Type B pancreatic cell (in vitro differentiated cells): ENCODE measurements around the gene TGOLN2. TPM values are rescaled to one million over a fixed set of nuclear protein-coding genes. Genes with fewer than 3 reads are reported as not detected.
"Not testable (repeated sequence)": the region's sequence is repeated elsewhere in the genome, so short reads cannot be mapped to it uniquely, and the experiment has no call there.

ENCODE experiments used
- DNase-seq: peaks from one replicate; pipeline ENCODE4 v3.0.0; 2021; ENCODE audit warnings: mixed read lengths; ENCODE audit not compliant: unreplicated experiment; ENCODE audit errors: extremely low spot score
- H3K27ac Mint-ChIP-seq: 2 replicates; pipeline ENCODE4 v1.8.0; 2021; ENCODE audit warnings: mild to moderate bottlenecking, mixed read lengths
- H3K27me3 Mint-ChIP-seq: 2 replicates; pipeline ENCODE4 v1.8.0; 2021; ENCODE audit warnings: mixed read lengths
- H3K36me3 Mint-ChIP-seq: 2 replicates; pipeline ENCODE4 v1.8.0; 2021; ENCODE audit warnings: mixed read lengths
- H3K4me1 Mint-ChIP-seq: one replicate; pipeline ENCODE4 v1.8.0; 2021; ENCODE audit warnings: mixed read lengths; ENCODE audit not compliant: unreplicated experiment
- H3K4me3 Mint-ChIP-seq: 2 replicates; pipeline ENCODE4 v1.8.0; 2021; ENCODE audit warnings: mild to moderate bottlenecking, mixed read lengths
- H3K9me3 Mint-ChIP-seq: 2 replicates; pipeline ENCODE4 v1.8.0; 2021; ENCODE audit warnings: mixed read lengths
- total RNA-seq: library from RNA; stranded (reverse); gene quantifications from 2 replicates; pipeline ENCODE4 v1.2.1, GENCODE V29; 2021; ENCODE audit warnings: low replicate concordance
- TF ChIP-seq, protein P1 (sequence below): fragments of 200-600 bp; sonication (generic); conservative IDR thresholded peaks from 2 replicates; pipeline ENCODE4 v1.5.0; 2021; ENCODE audit warnings: antibody characterized with exemption, mild to moderate bottlenecking

TGOLN2 gene
- total RNA-seq, 1 donor from 2014 or later, result 54.0 TPM

DNA sequence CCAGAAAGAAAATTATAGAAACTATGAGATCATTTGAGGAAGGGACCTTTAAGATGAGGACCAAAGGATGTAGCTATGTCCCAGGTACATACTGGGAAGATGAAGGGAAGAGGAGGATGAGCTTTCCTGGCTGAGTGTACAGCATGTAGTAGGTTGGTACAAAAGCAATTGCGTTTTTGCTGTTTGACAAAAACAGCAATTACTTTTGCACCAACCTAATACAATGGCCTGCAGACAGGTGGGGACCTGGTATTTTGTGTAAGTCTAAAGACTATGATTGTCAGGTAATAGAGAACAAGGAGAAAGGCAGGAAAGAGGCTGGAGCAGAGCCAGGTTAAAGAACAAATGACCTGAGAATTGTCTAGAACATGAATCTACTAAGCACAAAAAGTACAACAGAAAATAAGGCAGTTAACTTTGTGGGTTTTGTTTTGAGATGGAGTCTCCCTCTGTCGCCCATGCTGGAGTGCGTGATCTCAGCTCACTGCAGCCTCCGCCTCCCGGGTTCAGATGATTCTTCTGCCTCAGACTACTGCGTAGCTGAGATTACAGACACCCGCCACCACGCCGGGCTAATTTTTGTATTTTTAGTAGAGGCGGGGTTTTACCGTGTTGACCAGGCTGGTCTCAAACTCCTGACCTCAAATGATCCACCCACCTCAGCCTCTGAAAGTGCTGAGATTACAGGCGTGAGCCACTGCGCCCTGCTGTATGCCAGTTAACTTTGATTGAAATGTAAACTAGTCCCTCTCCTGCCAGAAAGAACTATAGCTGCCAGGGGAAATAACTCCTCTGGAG is 3.2 kb upstream of the TGOLN2 start:
- H3K36me3 Mint-ChIP-seq, result no peaks in the 10 kb centered on the region
- DNase-seq, result no peak
- TF ChIP-seq, protein P1, sequence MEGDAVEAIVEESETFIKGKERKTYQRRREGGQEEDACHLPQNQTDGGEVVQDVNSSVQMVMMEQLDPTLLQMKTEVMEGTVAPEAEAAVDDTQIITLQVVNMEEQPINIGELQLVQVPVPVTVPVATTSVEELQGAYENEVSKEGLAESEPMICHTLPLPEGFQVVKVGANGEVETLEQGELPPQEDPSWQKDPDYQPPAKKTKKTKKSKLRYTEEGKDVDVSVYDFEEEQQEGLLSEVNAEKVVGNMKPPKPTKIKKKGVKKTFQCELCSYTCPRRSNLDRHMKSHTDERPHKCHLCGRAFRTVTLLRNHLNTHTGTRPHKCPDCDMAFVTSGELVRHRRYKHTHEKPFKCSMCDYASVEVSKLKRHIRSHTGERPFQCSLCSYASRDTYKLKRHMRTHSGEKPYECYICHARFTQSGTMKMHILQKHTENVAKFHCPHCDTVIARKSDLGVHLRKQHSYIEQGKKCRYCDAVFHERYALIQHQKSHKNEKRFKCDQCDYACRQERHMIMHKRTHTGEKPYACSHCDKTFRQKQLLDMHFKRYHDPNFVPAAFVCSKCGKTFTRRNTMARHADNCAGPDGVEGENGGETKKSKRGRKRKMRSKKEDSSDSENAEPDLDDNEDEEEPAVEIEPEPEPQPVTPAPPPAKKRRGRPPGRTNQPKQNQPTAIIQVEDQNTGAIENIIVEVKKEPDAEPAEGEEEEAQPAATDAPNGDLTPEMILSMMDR, result no peak
- no peak overlapping the region for H3K27ac Mint-ChIP-seq
- no peaks in the 10 kb centered on the region for H3K9me3 Mint-ChIP-seq
- H3K27me3 Mint-ChIP-seq, result no peaks in the 10 kb centered on the region
- peaks cover 18% of the 10 kb centered on the region for H3K4me1 Mint-ChIP-seq
- H3K4me3 Mint-ChIP-seq, result no peak overlapping the region

DNA sequence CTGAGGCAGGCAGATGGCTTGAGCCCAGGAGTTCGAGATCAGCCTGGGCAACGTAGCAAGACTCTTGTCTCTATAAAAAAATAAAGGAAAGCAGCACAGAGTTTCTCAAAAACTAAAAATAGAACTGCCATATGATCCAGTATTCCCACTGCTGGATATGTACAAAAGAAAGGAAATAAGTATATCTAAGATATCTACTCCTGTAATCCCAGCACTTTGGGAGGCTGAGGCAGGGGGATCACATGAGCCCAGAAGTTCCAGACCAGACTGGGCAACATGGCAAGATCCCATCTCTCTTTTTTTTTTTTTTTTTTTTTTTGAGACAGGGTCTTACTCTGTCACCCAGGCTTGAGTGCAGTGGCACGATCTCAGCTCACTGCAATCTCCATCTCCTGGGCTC is 1.9 kb upstream of the TGOLN2 start:
- H3K4me1 Mint-ChIP-seq, result peaks cover 31% of the 10 kb centered on the region
- not testable (repeated sequence) for H3K4me3 Mint-ChIP-seq, H3K27me3 Mint-ChIP-seq, H3K36me3 Mint-ChIP-seq, H3K27ac Mint-ChIP-seq, H3K9me3 Mint-ChIP-seq, DNase-seq

DNA sequence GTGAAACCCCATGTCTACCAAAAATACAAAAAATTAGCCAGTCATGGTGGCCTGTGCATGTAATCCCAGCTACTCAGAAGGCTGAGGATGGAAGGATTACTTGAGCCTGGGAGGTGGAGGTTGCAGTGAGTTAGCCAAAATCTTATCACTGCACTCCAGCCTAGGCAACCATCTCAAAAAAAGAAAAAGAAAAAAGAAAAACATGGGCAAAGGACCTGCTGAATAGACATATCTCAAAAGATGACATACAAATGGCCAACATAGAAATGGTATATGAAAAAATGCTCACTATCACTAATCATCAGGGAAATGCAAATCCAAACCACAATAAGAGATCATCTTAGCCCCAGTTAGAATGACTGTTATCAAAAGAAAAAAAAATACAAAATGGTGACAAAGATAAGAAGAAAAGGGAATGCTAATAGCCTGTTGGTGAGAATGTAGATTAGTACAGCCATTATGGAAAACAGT is 1.4 kb upstream of the TGOLN2 start:
- no peak for DNase-seq
- Mint-ChIP-seq H3K4me3 (peak overlapping the region; percentile 37), H3K27ac (no peak overlapping the region), H3K9me3 (no peaks in the 10 kb centered on the region), H3K36me3 (peaks cover 7% of the 10 kb centered on the region), H3K27me3 (no peaks in the 10 kb centered on the region), H3K4me1 (peaks cover 33% of the 10 kb centered on the region)
- TF ChIP-seq, protein P1, result no peak

DNA sequence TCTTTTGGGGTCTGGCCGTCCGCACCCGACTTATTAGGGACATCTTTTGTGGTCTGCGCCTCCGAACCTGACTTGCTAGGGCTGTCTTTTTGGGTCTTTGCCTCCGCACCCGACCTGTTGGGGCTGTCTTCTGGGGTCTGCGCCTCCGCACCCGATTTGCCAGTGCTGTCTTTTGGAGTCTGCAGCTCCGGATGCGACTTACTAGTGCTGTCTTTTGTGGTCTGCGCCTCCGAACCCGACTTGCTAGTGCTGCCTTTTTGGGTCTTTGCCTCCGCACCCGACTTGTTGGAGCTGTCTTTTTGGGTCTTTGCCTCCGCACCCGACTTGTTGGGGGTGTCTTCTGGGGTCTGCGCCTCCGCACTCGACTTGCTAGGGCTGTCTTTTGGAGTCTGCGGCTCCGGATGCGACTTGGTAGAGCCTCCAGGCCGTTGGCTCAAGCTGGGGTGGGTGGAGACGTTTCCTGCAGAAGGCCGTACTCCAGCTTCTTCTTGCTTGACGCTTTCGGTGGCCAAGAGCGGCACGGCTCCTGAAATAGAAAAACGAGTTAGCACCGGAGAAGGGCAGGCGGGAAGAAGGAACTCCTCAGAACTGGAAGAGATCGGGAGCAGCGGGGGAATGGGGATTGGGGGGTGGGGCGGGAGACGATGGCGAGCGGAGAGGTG is 498 bp downstream of the TGOLN2 start:
- Mint-ChIP-seq H3K27me3 (no peaks in the 10 kb centered on the region), H3K9me3 (no peaks in the 10 kb centered on the region), H3K36me3 (peaks cover 17% of the 10 kb centered on the region), H3K4me1 (peaks cover 33% of the 10 kb centered on the region), H3K4me3 (peak overlapping the region; percentile 97), H3K27ac (peak overlapping the region; percentile 95)
- TF ChIP-seq, protein P1, result no peak
- DNase-seq, result no peak

DNA sequence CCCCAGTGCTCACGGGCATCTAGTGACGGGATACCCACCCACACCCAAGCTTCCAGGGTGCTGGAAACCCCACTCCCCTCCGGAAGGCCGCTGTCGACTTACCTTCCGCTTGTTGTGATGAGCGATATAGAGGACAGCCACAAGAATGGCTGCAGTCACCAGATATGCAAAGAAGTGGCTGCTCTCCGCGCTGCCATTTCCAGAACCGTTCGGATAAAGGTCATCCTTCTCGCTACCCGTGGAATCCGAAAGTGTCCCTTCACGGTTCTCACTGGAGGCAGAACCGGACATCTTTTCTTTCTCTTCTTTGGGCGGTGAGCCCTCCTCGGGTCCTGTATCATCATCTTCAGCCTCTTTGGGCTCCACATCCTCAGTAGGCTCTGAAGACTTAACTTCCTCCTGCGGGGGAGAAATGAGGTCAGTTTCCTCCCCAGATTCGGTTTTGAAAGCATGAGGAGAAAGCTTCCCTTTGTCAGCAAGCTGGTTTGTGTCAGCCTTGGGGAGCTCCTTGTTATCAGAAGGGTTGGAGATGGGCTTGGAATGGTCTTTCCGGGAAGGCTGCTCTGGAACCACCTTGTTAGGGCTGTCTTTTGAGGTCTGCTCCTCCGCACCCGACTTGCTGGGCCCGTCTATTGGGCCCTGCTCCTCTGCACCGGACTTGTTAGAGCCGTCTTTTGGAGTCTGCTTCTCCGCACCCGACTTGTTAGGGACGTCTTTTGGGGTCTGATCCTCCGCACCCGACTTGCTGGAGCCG is 1.2 kb downstream of the TGOLN2 start:
- TF ChIP-seq, protein P1, result no peak

More for the DNA sequence above, 1.2 kb downstream of the TGOLN2 start:
- Mint-ChIP-seq H3K9me3 (no peaks in the 10 kb centered on the region), H3K27me3 (no peaks in the 10 kb centered on the region), H3K4me1 (peaks cover 33% of the 10 kb centered on the region), H3K36me3 (peaks cover 23% of the 10 kb centered on the region), H3K4me3 (peak overlapping the region; percentile 97), H3K27ac (peak overlapping the region; percentile 95)
- DNase-seq, result no peak
